22Rv1 (cell line): ENCODE measurements around the gene TFF2.

Source experiments
- CTCF ChIP-seq: fragments of 450-650 bp; IDR thresholded peaks from 2 replicates; pipeline ENCODE4 v1.5.1; 2017; ENCODE audit warnings: mild to moderate bottlenecking
- ZFX ChIP-seq: fragments of 450-650 bp; IDR thresholded peaks from 2 replicates; pipeline ENCODE4 v1.6.1; 2017; ENCODE audit warnings: antibody characterized with exemption, borderline replicate concordance

GRCh38 chr21:42395905-42396651 lies 45.3 kb upstream of the TFF2 start, which contains the start of gene TMPRSS3:
- no peak for TF ChIP-seq CTCF
- TF ChIP-seq ZFX: no peak
